GF-D8 (cell line): ENCODE data around the gene PGF.

Experiments used
- DNase-seq: peaks from one replicate; lab custom pipeline; 2025; lab: John Stamatoyannopoulos, UW

Gene PGF

DNA sequence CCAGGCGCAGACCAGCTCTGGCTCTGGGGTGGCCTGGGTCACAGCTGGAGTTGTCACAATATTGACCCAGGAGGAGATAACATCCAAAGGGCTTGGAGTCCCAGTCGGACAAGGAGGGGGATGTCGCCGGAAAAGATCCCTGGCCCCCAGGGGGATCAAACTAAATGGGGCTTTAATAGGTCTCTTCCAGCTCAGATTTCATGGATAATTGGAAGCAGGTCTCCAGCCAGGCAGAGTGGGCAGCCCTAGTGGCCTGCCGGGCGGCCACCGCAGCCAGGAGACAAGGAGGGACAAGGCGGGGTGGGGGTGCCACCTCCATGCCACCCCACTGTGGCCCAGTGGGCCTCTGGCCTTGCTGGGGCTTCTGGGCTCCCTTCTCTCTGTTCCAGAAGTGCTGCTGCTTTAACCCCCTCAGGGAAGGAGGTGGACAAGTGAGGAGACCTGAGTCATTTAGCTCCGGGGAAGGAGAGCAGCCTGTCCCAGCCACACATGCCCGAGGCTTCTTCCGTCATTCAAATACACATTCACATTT lies 23.1 kb upstream of the PGF start:
- no peak for DNase-seq

DNA sequence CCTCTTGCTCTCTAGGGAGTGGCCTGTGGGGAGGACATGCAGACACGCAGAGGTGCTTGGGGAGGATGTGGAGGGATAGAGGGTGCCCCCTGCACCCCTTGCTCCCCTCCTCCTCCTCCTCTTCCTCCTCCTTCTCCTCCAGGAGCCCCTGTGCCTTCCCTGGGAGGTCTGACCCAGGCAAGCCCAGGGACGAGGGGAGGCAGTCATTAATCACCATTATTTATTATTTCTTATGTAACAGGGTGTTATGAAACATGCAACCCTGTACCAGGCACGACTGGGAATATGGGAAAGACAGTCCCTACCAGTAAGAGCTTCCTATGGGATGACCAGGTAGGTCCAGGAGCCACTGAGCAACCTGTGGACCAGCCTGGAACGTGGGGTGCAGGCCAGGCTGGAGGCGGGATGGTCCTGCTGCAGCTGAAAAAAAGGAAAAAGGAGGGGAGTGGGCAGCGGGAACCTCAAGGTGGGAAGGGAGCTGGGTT lies 22.5 kb upstream of the PGF start:
- DNase-seq = no peak

DNA sequence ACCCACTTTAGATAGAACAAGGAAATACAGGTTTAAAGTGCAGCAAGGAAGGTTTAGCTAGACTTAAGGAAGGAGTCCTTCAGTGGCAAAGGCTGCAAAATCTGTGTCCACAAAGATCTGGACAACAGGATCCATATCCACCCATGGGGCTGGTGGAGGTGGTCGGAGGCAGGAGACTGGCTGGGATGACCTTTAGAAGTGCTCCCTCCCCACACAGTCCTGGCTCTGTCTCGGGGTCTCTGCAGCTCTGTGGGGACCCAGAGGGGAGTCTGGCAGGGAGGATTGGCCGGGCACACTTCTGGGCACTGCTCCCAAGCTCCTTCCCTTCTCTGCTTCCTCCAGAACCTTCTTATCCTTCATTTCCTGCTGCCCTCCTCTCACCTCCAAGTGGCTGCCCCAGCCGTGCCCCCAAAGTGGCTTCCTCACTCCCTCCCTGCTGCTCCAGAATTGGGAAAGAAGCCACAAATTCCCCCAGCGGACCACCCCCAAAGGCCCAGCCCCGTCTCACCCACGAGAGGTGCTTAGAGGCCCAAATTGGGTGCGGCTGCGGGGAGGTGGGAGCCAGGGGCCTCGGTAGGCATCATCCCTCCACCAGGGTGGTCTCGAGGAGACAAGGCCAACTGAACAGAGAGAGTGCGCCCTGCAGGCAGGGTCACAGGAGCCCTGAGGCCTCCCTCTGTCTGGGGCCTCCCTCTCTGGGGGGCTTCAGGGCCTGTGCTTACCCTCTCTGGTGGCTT lies 21.9 kb upstream of the PGF start:
- DNase-seq = no peak

DNA sequence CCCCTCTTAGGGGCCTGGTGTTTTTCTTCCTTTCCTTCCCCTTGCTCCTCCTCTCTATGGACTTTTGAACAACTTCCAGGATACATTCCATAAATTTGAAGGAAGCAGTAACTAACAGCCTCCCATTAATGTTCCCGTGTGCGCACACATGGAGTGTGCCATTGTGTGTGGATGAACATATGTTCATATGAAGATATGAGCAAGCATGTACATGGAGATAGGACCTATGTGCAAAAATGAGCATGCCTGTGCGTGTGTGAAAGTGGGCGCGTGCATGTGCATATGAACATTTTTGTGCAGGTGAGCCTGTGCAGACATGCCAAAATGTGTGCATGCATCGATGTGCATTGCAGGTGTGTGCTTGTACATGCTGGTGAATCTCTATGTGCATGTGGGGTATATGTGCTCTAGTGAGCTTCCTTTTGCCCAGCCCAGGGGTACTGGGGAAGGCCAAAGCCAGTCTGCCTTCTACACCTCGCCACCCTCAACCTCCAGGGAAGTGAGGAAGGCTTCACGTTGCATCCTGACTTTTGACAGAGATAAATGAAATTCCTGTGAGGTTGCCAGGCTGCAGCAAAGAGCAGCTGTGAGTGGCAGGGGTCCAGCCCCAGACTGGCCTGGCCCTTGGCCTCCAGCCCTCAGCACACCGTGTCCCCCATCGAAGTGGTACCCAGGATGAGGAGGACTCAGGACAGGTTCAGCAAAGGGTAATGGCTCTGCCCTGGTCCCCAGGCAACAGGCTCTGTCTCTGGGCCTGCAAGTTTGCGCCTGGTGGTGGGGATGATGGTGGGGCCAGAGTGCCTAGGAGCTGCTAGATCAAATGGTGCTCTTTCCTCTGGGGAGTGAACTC lies 21.1 kb upstream of the PGF start:
- no peak for DNase-seq

DNA sequence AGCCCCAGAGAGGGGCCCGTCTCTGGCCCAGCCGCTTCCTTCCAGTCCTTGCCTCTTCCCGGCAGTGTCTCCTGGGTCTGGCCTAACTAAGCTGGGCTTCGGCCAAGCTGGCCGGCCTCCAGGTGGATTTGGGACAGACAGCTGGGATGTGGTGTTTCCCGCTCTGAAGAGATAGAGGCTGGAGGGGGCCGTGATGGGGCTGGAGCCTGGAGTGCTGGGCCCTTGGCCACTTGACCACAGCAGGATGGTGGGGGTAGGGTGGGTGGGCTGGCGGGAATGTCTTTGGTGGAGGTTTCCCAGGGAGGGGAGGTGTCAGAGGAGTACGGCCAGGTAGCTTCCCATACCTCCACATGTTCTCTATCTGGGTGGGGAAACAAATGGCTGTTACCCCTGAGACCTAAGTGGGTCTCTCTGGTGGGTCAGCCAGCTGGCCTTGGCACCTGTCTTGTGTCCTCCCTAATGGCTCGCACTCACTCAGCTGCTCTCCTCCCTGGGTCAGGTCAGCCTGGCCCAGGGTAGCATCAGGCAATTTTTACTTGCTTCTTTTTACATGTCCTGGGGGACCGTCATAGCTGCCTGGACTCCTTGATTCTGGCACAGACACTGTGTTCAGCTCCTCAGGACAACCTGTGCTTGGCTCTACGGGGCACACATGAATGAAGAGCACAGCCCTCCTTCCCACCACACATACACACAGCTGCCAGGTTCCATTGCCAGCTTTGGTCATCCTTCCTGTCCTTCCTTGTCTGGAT lies 19.8 kb upstream of the PGF start:
- DNase-seq = no peak

DNA sequence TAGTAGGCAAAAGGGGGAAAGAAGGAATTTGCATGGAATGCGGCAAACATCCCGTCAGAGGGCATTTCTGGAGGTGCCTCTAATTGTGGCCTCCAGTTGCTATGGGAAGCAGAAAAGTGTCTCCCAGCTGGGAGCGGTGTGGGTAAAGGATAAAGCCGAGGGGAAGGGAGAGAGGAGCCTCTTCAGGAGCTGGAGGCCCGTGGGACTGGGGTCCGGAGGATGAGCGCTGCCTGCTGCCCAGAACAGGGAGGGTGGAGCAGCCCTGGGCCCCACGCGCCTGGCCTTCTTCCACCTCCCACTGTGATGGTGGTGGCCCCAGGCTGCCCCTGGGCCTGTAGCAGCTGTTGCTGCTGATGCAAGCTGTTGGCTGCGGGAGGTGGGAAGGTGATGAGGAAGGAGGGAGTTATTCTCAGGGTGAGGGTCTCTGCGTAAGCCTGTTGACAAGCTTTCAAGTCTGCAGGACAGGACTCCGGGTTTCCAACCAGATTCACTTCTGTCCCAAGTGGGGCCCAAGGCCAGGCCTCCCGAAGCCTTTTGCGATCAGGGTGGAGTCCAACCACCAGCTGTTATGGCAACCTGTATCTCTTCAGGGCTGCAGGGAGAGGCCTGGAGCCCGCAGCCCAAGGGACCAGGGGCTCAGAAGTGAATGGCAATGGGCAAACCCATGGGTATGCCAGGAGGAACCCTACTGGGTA lies 19.1 kb upstream of the PGF start:
- DNase-seq = no peak

DNA sequence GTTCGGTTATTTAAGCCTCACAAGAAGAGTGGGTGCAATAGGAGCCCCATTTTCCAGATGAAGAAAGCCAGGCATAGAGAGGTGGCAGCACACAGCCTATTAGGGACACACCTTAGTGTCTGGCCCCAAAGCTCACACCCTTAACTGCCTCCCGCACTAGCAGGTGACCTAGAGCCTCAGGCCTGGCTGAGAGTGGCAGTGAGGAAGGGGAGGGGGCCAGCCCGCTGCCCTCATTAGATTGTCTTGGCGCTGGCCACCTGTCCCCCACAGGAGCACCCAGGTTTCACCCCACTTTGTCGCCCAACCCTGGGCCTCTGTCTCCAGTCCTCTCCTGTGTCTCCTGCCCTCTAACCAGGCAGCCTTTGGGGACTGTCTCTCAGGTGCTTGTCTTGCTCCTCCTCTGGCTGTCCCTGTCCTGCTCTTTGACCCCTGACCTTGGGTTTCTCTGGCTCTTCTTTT lies 18.5 kb upstream of the PGF start:
- no peak for DNase-seq

DNA sequence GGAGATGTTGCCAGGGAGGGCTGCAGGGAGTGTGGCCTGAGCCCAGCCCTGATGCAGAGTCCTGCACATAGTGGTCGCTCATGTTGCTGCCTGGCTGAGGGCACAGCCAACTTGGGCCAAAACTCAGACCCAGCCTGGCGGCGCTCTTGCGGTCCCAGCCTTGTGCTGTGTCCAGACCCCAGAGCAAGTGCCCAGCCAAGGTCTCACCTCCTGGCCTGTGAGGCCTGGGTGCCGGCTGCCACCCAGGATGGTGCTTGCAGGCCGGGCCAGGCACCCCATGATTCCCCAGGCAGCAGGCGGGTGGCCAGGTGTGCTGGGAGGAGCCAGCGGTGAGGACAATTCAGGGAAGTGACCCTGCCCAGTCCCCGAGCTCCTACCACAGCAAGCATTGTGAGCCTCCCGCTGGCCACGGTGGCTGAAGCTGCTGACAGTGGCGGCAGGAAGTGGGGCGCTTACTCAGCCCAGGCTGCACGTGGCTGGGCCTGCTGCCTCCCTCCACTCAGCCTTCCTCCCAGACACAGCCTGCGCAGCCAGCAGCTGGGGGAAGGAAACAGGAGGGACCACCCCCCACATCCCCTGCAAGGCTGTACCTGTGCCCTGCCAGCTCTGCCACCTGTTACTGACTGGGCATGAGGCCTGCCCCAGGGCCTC lies 17.7 kb upstream of the PGF start:
- no peak for DNase-seq

DNA sequence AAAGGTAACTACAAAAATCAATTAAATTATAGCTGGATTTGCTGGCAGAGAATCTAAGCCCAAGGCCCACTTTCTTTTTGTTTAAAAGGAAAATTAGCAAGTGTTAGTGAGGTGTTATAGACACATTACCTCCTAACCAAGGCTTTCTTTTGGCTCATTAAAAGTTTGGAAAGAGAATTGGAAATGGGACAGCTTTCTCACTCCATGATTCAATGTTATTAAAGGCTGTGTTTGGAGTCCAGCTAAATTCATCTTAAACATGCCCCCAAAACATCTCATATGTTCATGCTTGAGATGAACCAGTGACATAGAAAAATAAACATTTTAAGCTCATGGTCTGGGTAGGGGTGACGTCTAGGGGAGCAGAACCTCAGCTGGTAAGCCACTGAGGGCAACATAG lies 13.4 kb upstream of the PGF start:
- no peak for DNase-seq

DNA sequence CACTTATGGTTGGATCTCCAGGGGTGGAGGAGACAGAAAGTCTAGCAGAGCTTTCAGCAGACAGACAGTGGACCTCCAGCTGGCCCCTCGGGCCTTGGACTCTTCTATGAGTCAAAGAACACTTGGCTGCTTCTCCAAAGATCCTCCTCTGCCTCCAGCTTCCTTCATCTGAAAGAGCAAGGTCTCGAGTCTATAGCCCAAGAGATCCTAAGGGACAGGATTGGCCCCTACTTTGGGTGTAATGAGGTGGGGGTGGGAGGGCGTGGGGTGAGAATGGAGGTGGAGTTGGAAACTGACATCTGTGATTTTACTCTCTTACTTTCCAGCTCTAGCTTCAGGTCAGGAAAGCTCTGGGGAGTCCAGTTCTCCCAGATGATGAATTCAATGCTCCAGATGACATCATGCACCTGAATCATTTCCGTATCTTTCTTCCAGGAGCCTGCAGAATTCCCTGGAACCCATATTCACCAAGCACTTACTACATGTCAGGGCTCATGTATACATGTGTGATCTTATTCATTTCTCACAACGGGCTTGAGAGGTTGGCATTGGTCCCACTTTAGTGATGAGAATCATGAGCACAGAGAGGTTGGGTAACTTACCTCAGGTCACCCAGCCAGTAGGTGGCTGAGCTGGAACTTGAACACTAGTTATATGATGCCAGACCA lies 10.2 kb upstream of the PGF start:
- DNase-seq = no peak

DNA sequence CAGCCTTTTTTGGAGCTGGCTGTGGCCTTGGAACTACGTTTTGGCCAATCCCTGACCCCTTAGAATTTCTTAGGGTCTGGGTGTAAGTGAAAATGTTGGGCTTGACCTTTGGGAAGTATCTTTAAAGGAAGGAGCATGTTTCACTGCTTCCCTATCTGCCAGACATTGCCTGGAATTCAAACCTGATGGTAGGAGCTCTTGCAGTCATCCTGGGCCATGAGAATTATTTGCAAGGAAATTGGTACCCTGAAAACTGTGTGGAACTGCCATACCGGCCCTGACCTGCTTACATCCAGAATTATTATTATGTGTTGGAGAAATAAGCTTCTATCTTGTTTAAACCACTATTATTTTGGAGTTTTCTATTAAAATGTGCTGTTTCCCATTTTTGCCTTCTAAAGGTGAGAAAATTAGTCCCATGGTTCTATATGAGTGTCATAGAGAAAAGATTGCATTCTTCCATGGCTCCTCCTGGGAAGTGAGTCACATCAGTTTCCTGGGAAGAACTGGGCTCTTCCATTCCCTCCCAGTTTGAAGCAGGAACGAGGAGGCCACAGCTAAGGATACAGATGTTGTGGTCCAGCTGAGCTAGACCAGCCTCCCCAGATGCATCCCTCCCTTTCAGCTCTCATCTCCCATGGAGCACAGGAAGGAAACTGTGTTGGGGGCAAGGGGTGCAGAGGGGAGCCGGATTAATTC lies 9.5 kb upstream of the PGF start:
- no peak for DNase-seq

DNA sequence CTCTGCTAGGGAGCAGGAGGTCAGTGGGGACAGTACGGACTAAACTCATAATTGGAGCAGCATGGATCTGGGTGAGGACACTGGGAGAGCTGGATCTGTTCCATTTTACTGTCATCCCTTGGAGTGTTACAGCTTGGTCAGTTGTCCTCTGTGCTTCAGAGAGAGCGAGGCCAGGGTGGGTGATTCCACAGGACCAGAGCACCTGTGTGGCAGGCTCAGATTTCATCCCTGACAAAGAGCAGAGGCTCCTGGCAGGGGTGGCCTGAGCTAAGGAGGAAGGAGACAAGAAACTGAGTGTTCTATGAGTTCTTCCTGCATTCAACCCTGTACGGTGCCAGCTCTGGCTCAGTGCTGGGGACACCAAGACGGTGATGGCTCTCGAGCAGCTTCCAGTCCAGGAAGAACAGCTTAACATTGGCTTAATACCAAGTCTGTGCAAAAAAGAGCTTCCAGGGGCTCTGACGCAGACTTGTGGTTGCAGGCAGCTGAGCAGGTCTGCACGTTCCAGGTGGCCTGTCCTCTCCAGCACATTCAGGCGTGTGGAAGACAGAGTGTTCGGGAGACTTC lies 8.4 kb upstream of the PGF start:
- DNase-seq = no peak

DNA sequence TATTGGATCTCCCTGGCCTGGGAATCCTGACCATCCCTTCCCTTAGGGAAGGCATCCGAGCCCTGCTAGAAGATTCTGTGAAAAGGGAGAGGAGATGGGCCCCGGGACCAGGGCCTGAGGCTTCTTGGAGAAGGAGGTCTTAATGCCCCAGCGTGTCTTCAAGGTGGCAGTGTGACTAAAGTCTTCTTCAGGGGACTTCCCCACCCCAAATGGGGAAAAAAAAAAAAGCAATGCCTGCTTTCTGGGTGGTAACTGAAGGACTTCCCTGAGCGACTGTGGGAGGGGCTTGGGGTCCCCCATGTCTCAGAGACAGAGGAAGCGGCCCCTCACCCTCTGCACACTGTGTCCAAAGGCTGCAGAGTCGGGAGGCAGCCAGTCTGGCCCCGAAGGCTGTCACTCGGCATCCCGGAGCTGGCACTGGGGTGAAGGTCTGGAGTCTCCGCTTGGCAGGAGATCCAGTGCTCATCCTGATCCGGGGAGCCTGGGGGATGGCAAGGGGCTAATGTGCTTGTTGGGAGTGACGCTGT lies 7.8 kb upstream of the PGF start:
- DNase-seq = no peak

DNA sequence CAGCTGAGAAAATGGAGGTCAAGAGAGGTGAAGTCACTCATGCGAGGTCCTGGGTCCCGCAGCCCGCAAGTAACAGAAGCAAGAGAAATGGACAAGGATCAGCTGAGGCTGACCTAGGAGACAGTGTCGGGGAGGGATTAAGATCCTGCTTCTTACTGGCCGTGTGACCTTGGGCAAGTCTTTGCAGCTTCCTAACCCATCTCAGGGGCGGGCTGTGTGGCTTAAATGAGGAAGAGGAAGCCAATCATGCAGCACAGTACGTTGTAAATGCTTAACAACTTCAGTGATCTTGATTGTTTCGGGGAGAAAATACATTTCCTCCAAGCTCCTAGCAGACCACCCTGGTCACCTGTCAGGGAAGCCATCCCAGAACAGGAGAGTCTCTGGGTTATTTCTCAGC lies 7.1 kb upstream of the PGF start:
- DNase-seq = no peak

DNA sequence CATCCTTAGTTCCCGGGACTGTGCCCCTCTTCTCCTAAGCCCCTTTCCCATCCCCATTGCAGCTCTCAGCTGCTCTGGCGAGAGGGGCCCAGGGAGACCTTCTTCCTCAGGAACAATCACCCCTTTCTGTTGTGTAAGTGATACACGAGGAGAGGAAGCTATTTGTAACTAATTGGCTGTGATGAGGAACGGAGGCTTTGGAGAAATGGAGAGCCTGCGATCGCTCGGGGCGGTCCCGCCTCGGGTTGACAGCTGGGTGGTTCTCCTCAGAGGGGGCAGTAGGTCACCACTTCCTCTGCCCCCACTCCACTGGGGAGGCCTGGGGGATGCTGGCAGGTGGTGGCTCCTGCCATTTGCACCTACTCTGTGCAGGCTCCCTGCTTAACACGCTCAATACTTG lies 6.6 kb upstream of the PGF start:
- DNase-seq = no peak

DNA sequence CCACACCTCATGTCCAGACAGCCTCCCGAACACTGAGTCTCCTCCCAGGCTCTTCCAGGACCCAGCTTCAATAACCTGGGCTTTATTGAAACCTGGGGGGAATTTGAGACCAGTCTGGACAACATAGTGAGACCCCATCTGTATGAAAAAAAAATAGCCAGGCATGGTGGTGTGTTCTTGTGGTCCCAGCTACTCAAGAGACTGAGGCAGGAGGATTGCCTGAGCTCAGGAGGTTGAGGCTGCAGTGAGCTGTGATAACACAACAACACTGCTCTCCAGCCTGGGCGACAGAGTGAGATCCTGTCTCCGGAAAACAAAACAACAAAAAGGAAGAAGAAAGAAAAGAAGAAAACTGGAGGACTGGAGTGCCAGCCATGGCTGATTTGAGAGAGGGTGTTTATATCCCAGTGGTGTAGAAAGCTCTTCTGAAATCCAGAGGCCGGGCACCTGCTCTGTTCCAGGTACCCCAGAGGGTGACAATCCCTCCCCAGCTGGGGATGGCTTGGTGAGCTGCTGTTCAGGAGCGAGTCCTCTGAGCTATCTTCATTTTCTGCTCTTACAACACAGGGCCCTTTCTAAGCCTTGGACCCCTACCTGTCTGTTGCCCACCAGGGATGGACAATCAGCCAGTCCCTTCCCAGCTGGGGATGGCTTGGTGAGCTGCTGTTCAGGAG lies 6.0 kb upstream of the PGF start:
- DNase-seq = no peak

DNA sequence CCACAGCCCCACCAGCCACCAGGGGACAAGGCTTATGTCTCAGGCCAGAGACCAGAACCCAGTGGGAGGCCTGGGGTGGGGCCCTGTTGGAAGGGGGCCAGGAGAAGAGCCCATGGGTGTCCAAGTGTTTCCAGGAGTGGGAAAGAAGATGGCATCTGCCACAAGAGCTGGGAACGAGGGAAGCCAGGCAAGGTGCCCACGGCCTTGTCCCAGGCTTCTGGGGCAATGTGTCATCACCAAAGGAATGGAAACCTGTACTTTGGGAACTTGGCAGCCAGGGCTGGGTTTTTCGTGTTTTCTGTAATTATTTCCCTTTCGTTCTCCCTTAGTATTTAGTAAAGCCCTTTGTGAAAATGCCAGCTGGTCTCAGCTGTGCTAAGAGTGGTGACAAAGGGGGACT lies 5.3 kb upstream of the PGF start:
- no peak for DNase-seq

DNA sequence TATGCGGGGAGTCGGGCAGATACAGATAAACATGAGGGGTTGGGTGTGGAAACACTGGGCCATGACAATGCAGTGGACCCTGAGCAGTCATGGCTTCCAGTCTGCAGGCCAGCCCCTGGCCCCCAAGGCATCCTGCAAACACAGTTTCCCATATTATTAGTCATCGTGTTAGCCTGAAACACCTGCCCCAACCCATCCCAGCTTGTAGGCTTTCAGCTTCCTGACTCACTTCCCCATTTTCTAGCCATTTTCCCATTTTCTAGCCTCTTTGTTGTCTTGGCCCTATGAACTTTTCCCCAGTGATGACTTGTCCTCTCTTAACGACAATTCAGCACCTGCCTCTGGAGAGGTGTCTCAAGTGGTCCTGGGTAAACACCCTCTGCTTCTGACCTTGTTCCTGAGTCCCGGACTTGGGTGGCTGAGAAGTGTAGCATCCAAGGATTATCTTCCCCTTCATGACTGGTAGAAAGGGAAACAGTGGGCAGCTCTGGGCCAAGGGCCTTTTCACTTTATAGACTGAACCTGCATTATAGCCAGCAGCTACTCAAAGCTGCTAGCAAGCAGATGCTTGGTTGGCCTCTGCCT lies 4.3 kb upstream of the PGF start:
- DNase-seq = no peak
